Heart left ventricle (tissue), 13 donors: ENCODE measurements around the gene GNG8.

Experiments used
- POLR2A ChIP-seq, 2 donors: fragments of 450-650 bp; IDR thresholded peaks; one replicate each; pipeline ENCODE4 v1.6.1; 2017; ENCODE audit warnings: antibody characterized with exemption in 2 of 2, mild to moderate bottlenecking in 2 of 2, moderate library complexity in 2 of 2
- TF ChIP-seq, protein P1 (sequence below), 12 donors: fragments of 200-600 bp; sonication (generic) in 4 of 12; IDR thresholded peaks; one replicate each; pipeline versions ENCODE4 v1.5.0 to v1.8.0; 2018 to 2022; ENCODE audit warnings: antibody characterized with exemption in 12 of 12, mild to moderate bottlenecking in 5 of 12
- donor health status: ischemic (EF 13 %, LVEDD 7.1; RV severe dilation, severe dysfunction).
- donor health status: DM: no; HTN: yes; CAD: no.
- donor health status: DM: no; HTN: no; CAD: no.
- donor health status: ischemic (EF 25% LVEDD 6.9; RV normal size, moderate dysfunction).
- donor health status: ischemic (EF 25% LVEDD 5.7; RV mildly dilated, moderate dysfunction).
- donor health status: ischemic (EF 35%, LVEDD 5.7; RV mildly dilated, moderate dysfunction).
- donor health status: nonischemic (EF 11% LVEDD 7.7; RV severe dilation, severe dysfunction).
- donor health status: DM: yes; HTN: yes; CAD: no.
- donor health status: PGD.
- donor health status: ischemic (EF 29% LVEDD 5.4; RV normal size, mild dysfunction).
- donor health status: nonischemic (EF 23%, LVEDD 6.1; RV moderate dilation, normal function).

DNA sequence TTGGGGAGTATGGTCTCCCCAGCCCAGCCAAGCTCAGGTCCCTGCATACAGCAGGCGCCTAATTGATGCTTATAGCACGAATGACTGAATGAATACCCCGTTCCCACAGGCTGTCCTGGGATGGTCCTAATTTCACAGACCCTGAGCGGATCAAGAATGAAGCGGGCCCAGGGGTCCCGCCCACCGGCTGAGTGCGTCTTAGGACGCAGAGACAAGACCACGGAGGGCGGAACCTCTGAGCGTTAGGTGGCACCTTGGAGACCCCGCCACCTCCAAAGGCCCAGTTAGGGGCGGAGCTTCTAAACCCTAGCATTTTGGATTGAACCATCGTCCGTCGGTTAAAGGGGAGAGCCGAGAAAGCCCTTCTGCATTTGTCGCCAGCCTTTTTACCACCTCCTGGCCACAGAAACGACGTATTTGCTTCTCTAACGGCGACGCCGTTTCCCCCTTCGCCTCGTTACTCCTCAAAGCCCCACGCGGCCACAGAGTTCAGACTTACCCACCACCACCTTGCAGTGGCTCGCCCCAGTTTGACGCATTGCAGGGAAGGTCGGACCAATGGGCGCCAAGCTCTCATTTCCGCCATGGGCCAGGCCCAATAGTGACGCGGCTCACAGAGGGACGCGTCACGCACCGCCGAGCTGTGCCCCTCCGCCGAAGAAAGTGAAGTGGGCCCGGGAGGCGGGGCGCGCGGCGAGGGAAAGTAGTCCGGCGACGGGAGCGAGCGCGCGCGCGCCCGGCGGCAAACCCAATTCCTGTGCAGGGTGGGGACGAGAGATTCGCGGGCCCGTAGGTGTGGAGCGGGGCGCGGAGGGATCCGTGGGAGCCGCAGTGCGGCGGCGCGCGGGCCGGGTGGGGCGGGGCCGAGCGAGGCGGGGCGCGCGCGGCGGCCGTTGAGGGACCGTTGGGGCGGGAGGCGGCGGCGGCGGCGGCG is 35.4 kb downstream of the GNG8 start:
- TF ChIP-seq, protein P1, sequence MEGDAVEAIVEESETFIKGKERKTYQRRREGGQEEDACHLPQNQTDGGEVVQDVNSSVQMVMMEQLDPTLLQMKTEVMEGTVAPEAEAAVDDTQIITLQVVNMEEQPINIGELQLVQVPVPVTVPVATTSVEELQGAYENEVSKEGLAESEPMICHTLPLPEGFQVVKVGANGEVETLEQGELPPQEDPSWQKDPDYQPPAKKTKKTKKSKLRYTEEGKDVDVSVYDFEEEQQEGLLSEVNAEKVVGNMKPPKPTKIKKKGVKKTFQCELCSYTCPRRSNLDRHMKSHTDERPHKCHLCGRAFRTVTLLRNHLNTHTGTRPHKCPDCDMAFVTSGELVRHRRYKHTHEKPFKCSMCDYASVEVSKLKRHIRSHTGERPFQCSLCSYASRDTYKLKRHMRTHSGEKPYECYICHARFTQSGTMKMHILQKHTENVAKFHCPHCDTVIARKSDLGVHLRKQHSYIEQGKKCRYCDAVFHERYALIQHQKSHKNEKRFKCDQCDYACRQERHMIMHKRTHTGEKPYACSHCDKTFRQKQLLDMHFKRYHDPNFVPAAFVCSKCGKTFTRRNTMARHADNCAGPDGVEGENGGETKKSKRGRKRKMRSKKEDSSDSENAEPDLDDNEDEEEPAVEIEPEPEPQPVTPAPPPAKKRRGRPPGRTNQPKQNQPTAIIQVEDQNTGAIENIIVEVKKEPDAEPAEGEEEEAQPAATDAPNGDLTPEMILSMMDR (IDR thresholded peaks at IDR 0.05), result peak in 1 of 12 donors; percentile 3
- TF ChIP-seq POLR2A (IDR thresholded peaks at IDR 0.05), result peak in 1 of 2 donors; percentile 55
